GM21515 (cell line): ENCODE results near the gene PRKCE.
"Not testable (repeated sequence)": the region's sequence is repeated elsewhere in the genome, so short reads cannot be mapped to it uniquely, and the experiment has no call there.

ENCODE experiments used
- ATAC-seq: cut with Tn5 transposase; IDR thresholded peaks from one replicate; pipeline ENCODE4 v1.9.1; 2021; ENCODE audit not compliant: unreplicated experiment

The PRKCE gene

GRCh38 chr2:45696708-45697107 is 45.2 kb downstream of the PRKCE start:
- ATAC-seq, result no peak

- no peak for ATAC-seq
These were observed 45.7 kb downstream of the PRKCE start for GRCh38 chr2:45697190-45697589.

DNA sequence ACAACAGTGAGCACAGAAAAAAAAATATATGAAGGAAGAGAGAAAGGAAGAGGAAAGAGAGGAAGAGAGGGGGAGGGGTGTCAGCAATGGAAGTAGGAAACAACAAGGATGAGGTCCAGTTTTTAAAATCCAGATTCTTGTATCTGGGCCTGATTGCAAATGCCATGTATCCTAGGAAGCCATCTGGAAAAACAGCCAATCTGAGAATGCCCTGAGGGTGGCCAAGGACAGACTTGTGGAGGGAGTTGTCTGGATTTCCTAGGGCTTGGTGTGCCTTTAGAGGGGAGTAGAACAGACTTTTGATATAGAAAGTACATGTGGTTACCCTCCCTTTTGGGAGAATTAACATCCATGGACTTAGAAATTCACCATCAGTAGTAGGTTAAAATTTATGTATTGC is 47.1 kb downstream of the PRKCE start:
- no peak for ATAC-seq

GRCh38 chr2:45699032-45699658 is 47.7 kb downstream of the PRKCE start:
- peak; percentile 42 for ATAC-seq

DNA sequence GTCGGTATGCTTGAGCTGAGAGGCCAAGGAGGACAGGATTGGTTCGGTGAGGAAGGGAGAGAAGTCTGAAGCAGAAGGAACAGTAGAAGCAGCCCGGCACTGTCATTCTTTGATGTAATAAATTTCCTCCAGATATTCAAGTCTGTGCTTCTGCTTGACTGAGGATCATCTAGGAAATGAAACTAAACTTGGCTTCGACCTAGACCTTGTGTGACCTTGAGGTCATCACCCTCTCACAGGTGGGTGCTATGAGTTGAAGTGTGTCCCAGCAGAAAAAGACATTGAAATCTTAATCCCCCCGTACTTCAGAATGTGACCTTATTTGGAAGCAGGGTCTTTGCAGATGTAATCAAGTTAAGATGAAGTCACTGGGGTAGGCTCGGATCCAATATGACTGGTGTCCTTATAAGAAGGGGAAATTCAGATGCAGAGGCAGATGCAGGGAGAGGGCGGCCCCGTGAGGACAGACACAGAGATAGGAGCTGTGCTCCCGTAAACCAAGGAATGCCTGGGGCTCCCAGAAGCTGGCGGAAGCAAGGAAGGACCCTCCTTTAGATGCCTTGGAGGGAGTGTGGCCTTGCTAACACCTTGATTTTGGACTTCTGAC is 49.0 kb downstream of the PRKCE start:
- no peak for ATAC-seq

- ATAC-seq, result no peak
These were observed 53.8 kb downstream of the PRKCE start for GRCh38 chr2:45705233-45705632.

DNA sequence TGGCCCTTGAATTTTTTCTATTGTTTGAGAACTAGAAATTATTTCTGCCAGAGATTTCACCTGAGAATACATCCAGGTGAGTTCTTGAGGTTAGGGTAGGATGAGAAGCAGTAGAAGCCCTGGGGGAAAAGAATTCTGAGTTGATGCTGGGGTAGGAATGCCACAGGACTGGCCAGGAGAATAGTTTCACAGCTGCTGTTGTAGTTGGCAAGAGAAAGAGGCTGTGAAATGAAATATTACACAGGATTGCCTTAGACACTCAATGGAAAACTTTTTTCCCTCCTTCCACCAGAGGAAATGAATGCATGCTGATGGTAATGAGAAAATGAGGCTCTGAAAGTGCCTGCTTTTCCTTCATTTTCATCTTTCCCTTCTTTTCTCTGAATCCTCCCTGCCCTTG is 54.6 kb downstream of the PRKCE start:
- no peak for ATAC-seq

DNA sequence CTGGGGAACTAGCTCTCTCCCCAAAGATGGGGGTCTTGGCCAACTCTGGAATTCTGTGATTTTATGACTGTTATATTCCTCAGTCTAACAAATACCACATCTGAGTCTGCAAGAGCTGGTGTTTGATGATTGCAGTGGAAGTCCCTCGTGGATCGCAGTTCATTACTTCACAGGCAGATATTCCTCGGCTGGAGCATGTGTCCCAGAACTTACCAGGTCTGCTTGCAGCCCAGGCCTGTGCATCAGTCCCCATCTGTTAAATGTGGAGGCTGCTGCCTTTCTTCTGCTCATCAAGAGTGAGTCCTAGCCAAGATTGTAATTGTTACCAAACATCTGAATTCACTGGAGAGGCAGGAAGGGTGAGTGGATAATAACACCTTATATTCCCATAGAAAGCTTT is 55.5 kb downstream of the PRKCE start:
- no peak for ATAC-seq

DNA sequence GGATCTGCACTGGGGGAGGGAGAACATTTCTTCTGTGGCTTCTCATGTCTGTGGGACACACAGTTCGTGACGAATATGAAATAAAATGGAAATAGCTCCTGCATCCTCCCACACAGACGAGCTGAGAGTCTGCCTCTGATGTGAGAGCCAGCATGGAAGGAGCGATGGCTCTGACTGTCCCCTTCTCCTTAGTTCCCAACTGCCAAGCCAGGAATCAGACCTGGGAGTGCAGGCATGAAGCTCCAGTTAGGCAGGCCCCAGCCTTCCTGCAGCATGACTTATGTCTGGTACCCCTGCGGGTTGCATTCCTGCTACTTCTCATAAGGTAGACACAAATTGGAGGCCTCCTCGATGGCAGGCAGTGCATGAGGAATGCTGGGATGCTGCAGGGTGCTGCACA is 56.2 kb downstream of the PRKCE start:
- no peak for ATAC-seq

- ATAC-seq, result no peak
These were observed 57.0 kb downstream of the PRKCE start for GRCh38 chr2:45708501-45708900.

DNA sequence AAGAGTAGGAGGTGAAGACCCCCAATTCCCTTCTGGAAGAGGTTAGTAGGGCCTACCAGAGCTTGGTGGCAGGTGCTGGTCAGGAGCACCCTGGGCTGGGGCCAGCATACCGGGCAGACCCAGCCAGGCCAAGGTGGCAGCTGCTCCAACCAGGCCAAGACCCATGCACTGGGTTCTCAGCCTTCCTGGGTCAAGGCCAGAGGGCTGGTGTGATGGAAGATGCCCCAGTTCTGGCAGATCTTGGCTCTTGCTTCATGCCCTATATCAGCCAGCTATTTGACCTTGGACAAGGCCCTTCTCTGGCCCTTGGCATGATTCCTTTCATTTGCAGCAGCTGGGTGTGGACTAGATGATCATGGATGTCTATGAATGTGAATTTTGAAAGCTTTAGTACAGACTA is 57.7 kb downstream of the PRKCE start:
- ATAC-seq, result no peak

GRCh38 chr2:45710468-45710867 is 59.0 kb downstream of the PRKCE start:
- ATAC-seq, result no peak

DNA sequence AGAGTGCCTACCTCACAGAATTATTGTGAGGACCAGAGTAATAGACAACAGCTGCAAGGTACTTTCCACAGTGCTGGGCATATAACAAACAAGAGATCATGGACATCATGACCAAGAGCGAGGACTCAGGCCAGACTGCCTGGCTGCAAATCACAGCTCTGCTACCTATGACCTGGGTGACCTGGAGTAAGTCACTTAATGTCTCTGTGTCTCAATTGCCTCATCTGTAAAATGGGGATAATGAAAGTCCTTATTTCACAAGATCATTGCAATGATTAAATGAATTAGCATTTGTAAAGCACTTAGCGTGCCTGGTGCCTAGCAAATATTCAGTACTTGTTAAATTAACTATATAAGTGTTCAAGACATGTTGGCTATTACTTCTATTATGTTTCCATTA is 59.7 kb downstream of the PRKCE start:
- ATAC-seq, result no peak

- ATAC-seq, result no peak
These were observed 61.1 kb downstream of the PRKCE start for GRCh38 chr2:45712570-45712969.

- ATAC-seq, result no peak
These were observed 61.7 kb downstream of the PRKCE start for GRCh38 chr2:45713136-45713535.

DNA sequence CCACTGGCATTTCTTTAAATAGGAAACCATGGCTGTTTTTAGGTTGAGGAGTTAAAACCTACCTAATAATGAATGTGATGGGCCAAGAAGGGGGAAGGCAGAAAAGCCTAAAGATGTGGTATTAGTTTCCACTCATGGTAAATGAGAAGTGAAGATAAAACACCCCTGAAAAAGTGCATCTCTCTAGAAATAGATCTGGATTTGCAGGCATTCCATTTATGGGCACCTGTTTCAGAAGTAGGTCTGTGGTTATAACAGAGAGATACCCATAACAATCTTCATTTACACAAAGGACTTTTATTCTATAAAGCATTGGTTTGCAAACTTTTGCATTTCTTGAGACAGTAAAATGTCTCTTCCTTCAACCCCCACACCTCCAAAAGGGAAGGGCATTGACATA is 62.1 kb downstream of the PRKCE start:
- no peak for ATAC-seq

GRCh38 chr2:45714679-45715078 is 63.2 kb downstream of the PRKCE start:
- ATAC-seq, result no peak

DNA sequence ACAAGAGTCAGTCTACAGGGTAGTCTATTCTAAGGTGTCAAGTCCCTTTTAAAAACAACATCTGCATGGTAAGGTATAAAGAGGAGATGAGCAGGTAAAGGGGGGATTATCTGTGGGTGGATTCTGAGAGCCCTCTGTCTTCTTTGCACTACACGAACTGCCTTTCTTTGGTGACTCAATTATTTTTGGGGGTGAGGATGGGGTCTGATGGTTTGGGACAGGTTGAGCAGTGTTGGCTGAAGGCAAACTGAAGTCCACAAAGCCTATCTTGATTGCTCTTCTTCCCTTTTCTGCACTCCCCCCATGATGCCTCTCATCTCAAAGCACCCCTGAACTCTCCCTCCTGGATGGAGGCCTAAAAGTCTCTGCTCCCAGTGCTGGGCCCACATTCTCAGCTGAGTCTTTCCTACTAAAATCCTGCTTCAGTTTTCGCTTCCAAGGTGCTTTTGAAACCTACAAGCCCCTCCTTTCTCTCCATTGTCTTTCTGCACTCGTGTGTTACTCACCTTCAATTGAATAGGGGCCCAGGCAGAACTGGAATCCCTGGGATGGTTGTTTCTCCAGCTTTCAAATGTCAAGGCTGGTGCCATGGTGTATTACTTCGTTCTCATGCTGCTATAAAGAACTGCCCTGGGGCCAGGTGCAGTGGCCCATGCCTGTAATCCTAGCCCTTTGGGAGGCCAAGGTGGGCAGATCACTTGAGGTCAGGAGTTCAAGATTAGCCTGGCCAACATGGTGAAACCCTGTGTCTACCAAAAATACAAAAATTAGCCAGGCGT is 64.3 kb downstream of the PRKCE start:
- no peak for ATAC-seq

DNA sequence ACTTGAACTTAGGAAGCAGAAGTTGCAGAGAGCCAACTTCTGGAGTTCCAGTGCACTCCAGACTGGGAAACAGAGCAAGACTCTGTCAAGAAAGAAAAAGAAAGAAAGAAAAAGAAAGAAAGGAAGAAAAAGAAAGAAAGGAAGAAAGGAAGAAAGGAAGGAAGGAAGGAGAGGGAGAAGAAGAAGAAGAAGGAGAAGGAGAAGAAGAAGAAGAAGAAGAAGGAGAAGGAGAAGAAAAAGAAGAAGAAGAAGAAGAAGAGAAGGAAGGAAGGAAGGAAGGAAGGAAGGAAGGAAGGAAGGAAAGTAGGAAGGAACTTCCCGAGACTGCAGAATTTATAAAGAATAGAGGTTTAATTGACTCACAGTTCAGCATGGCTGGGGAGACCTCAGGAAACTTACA is 65.0 kb downstream of the PRKCE start:
- ATAC-seq, result not testable (repeated sequence)

GRCh38 chr2:45716915-45717314 is 65.4 kb downstream of the PRKCE start:
- no peak for ATAC-seq

GRCh38 chr2:45720210-45720609 is 68.7 kb downstream of the PRKCE start:
- no peak for ATAC-seq

DNA sequence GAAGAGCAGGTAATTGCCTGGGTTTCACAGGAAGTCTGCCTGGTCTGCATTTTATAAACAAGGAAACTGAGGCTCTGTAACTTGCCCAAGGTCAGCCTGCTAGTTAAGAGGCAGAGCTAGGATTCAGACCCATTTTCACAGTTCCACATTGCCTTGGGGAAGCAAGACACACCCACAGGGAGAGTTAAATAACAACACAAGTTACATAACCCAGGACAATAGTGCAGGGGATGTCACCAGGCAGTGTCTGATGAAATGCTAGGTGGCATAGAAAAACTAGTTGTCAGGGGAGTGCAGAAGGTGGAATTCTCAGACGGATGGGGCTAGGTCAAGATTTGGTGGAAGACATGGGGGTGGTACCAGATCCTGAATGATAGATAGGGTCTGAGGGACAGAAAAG is 69.7 kb downstream of the PRKCE start:
- no peak for ATAC-seq
